Lung (tissue), 12 donors: ENCODE measurements around the gene NQO2. TPM values are rescaled to one million over a fixed set of nuclear protein-coding genes. Genes with fewer than 3 reads are reported as not detected.

ENCODE experiments used
- ATAC-seq: fragments of 200-7000 bp; cut with Tn5 transposase; one replicate; pipeline ENCODE4 v1.9.1; 2020; ENCODE audit warnings: moderate number of reproducible peaks; ENCODE audit not compliant: insufficient read depth, low FRiP score
- DNase-seq, 3 donors: peaks; one replicate each; pipeline ENCODE4 v3.0.0-alpha.2; 2013 to 2017
- H3K27ac ChIP-seq, 2 donors: one replicate each; pipeline ENCODE4 v1.5.1; 2013; ENCODE audit warnings: mild to moderate bottlenecking in 2 of 2, moderate library complexity in 2 of 2, control low read depth in 1 of 2, inconsistent platforms in 1 of 2, low read depth in 1 of 2, low read length in 1 of 2
- H3K27me3 ChIP-seq, 3 donors: one replicate each; pipeline ENCODE4 v1.5.1; 2013; ENCODE audit warnings: low read length in 2 of 3; ENCODE audit not compliant: control insufficient read depth in 3 of 3, insufficient read depth in 3 of 3
- H3K36me3 ChIP-seq, 4 donors: one replicate each; pipeline ENCODE4 v1.5.1; 2013; ENCODE audit warnings: low read length in 4 of 4, mild to moderate bottlenecking in 1 of 4, moderate library complexity in 1 of 4; ENCODE audit not compliant: control insufficient read depth in 4 of 4, insufficient read depth in 4 of 4
- H3K4me1 ChIP-seq, 5 donors: one replicate each; pipeline ENCODE4 v1.5.1; 2013; ENCODE audit warnings: low read length in 5 of 5, mild to moderate bottlenecking in 2 of 5, moderate library complexity in 1 of 5; ENCODE audit not compliant: control insufficient read depth in 5 of 5, insufficient read depth in 5 of 5
- H3K4me3 ChIP-seq: one replicate; pipeline ENCODE4 v1.5.1; 2013; ENCODE audit warnings: mild to moderate bottlenecking, control low read depth, moderate library complexity
- H3K9ac ChIP-seq, 2 donors: one replicate each; pipeline ENCODE4 v1.5.1; 2013; ENCODE audit warnings: low read length in 2 of 2, control low read depth in 1 of 2; ENCODE audit not compliant: insufficient read depth in 1 of 2
- H3K9me3 ChIP-seq, 4 donors: one replicate each; pipeline ENCODE4 v1.5.1; 2013; ENCODE audit warnings: low read length in 3 of 4, mild to moderate bottlenecking in 1 of 4, moderate library complexity in 1 of 4; ENCODE audit not compliant: control insufficient read depth in 4 of 4, insufficient read depth in 3 of 4
- CTCF ChIP-seq: IDR thresholded peaks from 2 replicates; pipeline ENCODE4 v1.5.1; 2012; ENCODE audit warnings: mild to moderate bottlenecking; ENCODE audit errors: control extremely low read depth, extremely low read depth
- WGBS, 2 donors: extraction: QIAGEN DNeasy Blood & Tissue Kit; methylation state at CpG; one replicate each; pipeline ENCODE4 v1.1.7; 2013; 5-methylcytosine and 5-hydroxymethylcytosine counted together
- polyA plus RNA-seq, 2 donors: library from polyadenylated mRNA; stranded (reverse); fragments of 200-250 nt; gene quantifications; one replicate each; pipeline ENCODE4 v1.2.1, GENCODE V29; 2013
- total RNA-seq, 2 donors: library from RNA; depleted of rRNA in 1 of 2; stranded (reverse); fragments of >200 nt in 1 of 2; gene quantifications; one replicate each; pipeline ENCODE4 v1.2.1, GENCODE V29; 2014 to 2021
- donor health status: control.
- donor health status: control.
- donor health status: Bipolar disorder and iron deficiency.
- donor health status: healthy.
- donor health status: DM: yes; HTN: yes; CAD: no.

The NQO2 gene
- total and polyA plus RNA-seq, 4 donors, result 9.4 to 47.1 (median 43.1) TPM

- no peak for ATAC-seq
- no peak for TF ChIP-seq CTCF
- Histone ChIP-seq H3K9me3 (no peaks in the 10 kb centered on the region), H3K4me3 (no peak overlapping the region), H3K27ac (no peak overlapping the region), H3K4me1 (peaks cover 0 to 17% (median 3%) of the 10 kb centered on the region in 5 donors), H3K36me3 (peaks cover 0 to 1% (median 0%) of the 10 kb centered on the region in 4 donors), H3K27me3 (no peaks in the 10 kb centered on the region), H3K9ac (no peak overlapping the region)
- no peak for DNase-seq
- WGBS, 2 donors, result 38 to 66% methylated on average over 5 of the region's 5 CpGs
Observed at GRCh38 chr6:2973676-2974075, 26.0 kb upstream of the NQO2 start.

- ATAC-seq (no peak), DNase-seq (no peak)
- Histone ChIP-seq H3K4me1 (peaks cover 0 to 9% (median 0%) of the 10 kb centered on the region in 5 donors), H3K27ac (no peak overlapping the region), H3K9ac (no peak overlapping the region), H3K27me3 (no peaks in the 10 kb centered on the region), H3K4me3 (no peak overlapping the region), H3K9me3 (no peaks in the 10 kb centered on the region), H3K36me3 (no peaks in the 10 kb centered on the region)
- 73 to 92% methylated on average over 5 of the region's 5 CpGs for WGBS, 2 donors
- no peak for TF ChIP-seq CTCF
Observed at GRCh38 chr6:2976060-2976459, 23.6 kb upstream of the NQO2 start.

- Histone ChIP-seq H3K9ac (no peak overlapping the region), H3K4me1 (peaks cover 0 to 9% (median 3%) of the 10 kb centered on the region in 5 donors), H3K36me3 (no peaks in the 10 kb centered on the region), H3K27ac (no peak overlapping the region), H3K27me3 (no peaks in the 10 kb centered on the region), H3K9me3 (no peaks in the 10 kb centered on the region), H3K4me3 (no peak overlapping the region)
- ATAC-seq, result no peak
- WGBS, 2 donors, result 66 to 78% methylated on average over 7 of the region's 7 CpGs
- no peak for DNase-seq
- no peak for TF ChIP-seq CTCF
Observed at GRCh38 chr6:2976571-2977085, 23.1 kb upstream of the NQO2 start.

GRCh38 chr6:2977290-2977689 is 22.4 kb upstream of the NQO2 start:
- H3K36me3 ChIP-seq, result no peaks in the 10 kb centered on the region
- ATAC-seq, result no peak
- 91 to 95% methylated on average over 5 of the region's 5 CpGs for WGBS, 2 donors
- no peak overlapping the region for H3K27ac ChIP-seq
- H3K4me1 ChIP-seq, result peaks cover 0 to 9% (median 6%) of the 10 kb centered on the region in 5 donors
- no peak overlapping the region for H3K4me3 ChIP-seq
- no peaks in the 10 kb centered on the region for H3K9me3 ChIP-seq
- TF ChIP-seq CTCF, result no peak
- no peak for DNase-seq
- H3K9ac ChIP-seq, result no peak overlapping the region
- no peaks in the 10 kb centered on the region for H3K27me3 ChIP-seq
